Measurements from ENCODE around the gene PAFAH1B1. TPM values are rescaled to one million over a fixed set of nuclear protein-coding genes. Genes with fewer than 3 reads are reported as not detected.

The PAFAH1B1 gene
- total RNA-seq, 1 donor from 2014 or later, result 109 TPM

DNA sequence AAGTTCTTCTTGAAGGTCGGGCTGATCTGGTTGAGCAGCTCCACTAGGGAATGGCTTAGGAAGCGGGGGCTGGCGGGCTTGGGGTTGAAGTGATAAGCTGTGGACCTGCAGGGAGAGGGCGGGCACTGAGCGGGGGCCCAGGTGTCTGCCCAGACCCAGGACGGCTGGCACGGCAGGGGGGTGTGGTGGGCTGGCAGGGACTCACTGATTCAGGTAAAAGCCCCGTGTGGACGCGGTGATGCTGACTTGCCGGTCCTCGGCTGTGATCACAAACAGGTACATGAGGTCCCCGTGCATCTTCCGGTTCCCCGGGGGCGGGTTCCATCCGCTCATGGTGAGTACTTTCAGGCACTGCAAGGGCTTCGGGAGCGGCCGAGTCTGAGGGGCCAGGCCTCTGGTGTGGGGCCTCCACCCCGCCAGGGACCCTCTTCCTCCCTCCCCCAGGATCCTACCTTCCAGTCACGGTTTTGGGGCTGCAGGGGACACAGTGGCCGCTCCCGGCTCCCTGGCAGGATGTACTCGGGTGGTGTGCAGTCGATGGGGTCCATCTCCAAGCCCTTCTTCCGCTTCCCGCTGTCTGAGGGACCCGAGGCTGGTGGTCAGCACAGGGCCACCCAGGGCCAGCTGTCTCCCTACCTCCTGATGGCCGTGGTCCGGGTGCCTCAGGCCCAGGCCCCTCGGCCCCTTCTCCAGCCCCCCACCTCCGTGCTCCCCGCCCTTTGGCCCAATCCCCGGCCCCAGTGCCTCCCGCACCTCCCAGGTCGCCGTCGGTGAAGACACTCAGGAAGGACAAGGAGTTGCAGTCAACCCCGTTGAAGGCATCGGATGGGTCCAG lies 107.9 kb downstream of the PAFAH1B1 start:
- Histone ChIP-seq H3K27me3 (ENCODE audit: control insufficient read depth, insufficient read depth, low read length) (no peaks in the 10 kb centered on the region), H3K36me3 (ENCODE audit: control insufficient read depth, insufficient read depth, low read length) (peaks cover 42% of the 10 kb centered on the region), H3K4me3 (ENCODE audit: low read depth, low read length) (no peak overlapping the region)
- FAIRE-seq (no peak), DNase-seq (ENCODE audit: low read depth) (no peak)
- TF ChIP-seq CTCF (IDR thresholded peaks at IDR 0.05; ENCODE audit: insufficient read depth, low read length, severe bottlenecking), result no peak

- no peak for TF ChIP-seq CTCF (IDR thresholded peaks at IDR 0.05; ENCODE audit: insufficient read depth, low read length, severe bottlenecking)
- peaks cover 39% of the 10 kb centered on the region for H3K36me3 ChIP-seq (ENCODE audit: control insufficient read depth, insufficient read depth, low read length)
- no peak for DNase-seq (ENCODE audit: low read depth)
Observed at GRCh38 chr17:2701996-2702741, 108.7 kb downstream of the PAFAH1B1 start.

GRCh38 chr17:2703181-2703580 lies 109.7 kb downstream of the PAFAH1B1 start:
- DNase-seq (ENCODE audit: low read depth) (no peak), FAIRE-seq (no peak)
- Histone ChIP-seq H3K36me3 (ENCODE audit: control insufficient read depth, insufficient read depth, low read length) (peaks cover 35% of the 10 kb centered on the region), H3K4me3 (ENCODE audit: low read depth, low read length) (no peak overlapping the region), H3K27me3 (ENCODE audit: control insufficient read depth, insufficient read depth, low read length) (no peaks in the 10 kb centered on the region)
- TF ChIP-seq CTCF (IDR thresholded peaks at IDR 0.05; ENCODE audit: insufficient read depth, low read length, severe bottlenecking), result no peak

More at GRCh38 chr17:2701996-2702741, 108.7 kb downstream of the PAFAH1B1 start:
- FAIRE-seq, result no peak
- Histone ChIP-seq H3K4me3 (ENCODE audit: low read depth, low read length) (no peak overlapping the region), H3K27me3 (ENCODE audit: control insufficient read depth, insufficient read depth, low read length) (no peaks in the 10 kb centered on the region)

DNA sequence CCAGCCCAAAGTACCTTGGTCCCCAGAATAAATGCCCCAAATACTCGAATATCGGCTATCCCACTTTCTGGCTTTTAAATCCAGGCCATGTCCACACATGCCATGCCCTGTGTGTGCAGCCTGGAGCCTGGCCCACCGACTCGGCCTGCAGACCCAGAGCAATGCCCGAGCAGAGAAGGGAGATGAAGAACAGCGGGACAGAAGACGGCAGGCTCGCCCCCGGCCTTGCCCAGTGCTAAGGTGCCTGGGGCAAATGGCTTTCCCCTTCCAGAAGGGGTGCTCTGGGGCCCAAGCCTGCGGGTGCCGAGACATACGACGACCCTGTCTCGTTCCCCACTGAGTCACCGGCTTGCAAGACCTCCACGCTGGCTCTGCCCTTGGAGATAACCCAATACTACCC lies 110.2 kb downstream of the PAFAH1B1 start:
- Histone ChIP-seq H3K27me3 (ENCODE audit: control insufficient read depth, insufficient read depth, low read length) (no peaks in the 10 kb centered on the region), H3K4me3 (ENCODE audit: low read depth, low read length) (no peak overlapping the region), H3K36me3 (ENCODE audit: control insufficient read depth, insufficient read depth, low read length) (peaks cover 32% of the 10 kb centered on the region)
- DNase-seq (ENCODE audit: low read depth), result no peak
- no peak for FAIRE-seq
- no peak for TF ChIP-seq CTCF (IDR thresholded peaks at IDR 0.05; ENCODE audit: insufficient read depth, low read length, severe bottlenecking)

- H3K4me3 ChIP-seq (ENCODE audit: low read depth, low read length), result no peak overlapping the region
- H3K27me3 ChIP-seq (ENCODE audit: control insufficient read depth, insufficient read depth, low read length), result no peaks in the 10 kb centered on the region
- peaks cover 32% of the 10 kb centered on the region for H3K36me3 ChIP-seq (ENCODE audit: control insufficient read depth, insufficient read depth, low read length)
- no peak for FAIRE-seq
- no peak for TF ChIP-seq CTCF (IDR thresholded peaks at IDR 0.05; ENCODE audit: insufficient read depth, low read length, severe bottlenecking)
- DNase-seq (ENCODE audit: low read depth), result no peak
Observed at GRCh38 chr17:2704031-2704889, 110.8 kb downstream of the PAFAH1B1 start.
